Breast epithelium (tissue), 4 donors: ENCODE data around the gene KIRREL2. TPM values are rescaled to one million over a fixed set of nuclear protein-coding genes. Genes with fewer than 3 reads are reported as not detected.

ENCODE experiments used
- DNase-seq, 2 donors: peaks; one replicate each; pipeline ENCODE4 v3.0.0-alpha.2; 2019; ENCODE audit warnings: low spot score in 2 of 2
- H3K27ac ChIP-seq, 2 donors: fragments of 200-600 bp; sonication (generic) in 1 of 2; one replicate each; pipeline ENCODE4 v1.5.1; 2016 to 2019; ENCODE audit warnings: mild to moderate bottlenecking in 1 of 2
- H3K27me3 ChIP-seq, 2 donors: fragments of 200-600 bp; sonication (generic) in 1 of 2; one replicate each; pipeline versions ENCODE4 v1.5.1 to v1.6.0; 2017 to 2019; ENCODE audit warnings: control low read depth in 1 of 2, mild to moderate bottlenecking in 1 of 2
- H3K36me3 ChIP-seq: fragments of 200-600 bp; one replicate; pipeline ENCODE4 v1.5.1; 2019
- H3K4me1 ChIP-seq, 2 donors: fragments of 200-600 bp; sonication (generic); one replicate each; pipeline ENCODE4 v1.5.1; 2016 to 2019; ENCODE audit warnings: control low read depth in 1 of 2
- H3K4me3 ChIP-seq, 3 donors: fragments of 200-600 bp; sonication (generic); 1 replicate in 2 of 3; 2 replicates in 1 of 3; pipeline ENCODE4 v1.5.1; 2016 to 2019; ENCODE audit warnings: mild to moderate bottlenecking in 3 of 3, moderate library complexity in 2 of 3
- H3K9me3 ChIP-seq, 2 donors: fragments of 200-600 bp; sonication (generic) in 1 of 2; one replicate each; pipeline ENCODE4 v1.5.1; 2016 to 2019; ENCODE audit warnings: control low read depth in 1 of 2
- CTCF ChIP-seq, 3 donors: fragments of 450-650 bp; IDR thresholded peaks; one replicate each; pipeline ENCODE4 v1.5.1; 2016 to 2017; ENCODE audit warnings: antibody characterized with exemption in 3 of 3, mild to moderate bottlenecking in 3 of 3, moderate library complexity in 3 of 3
- POLR2A ChIP-seq: fragments of 450-650 bp; IDR thresholded peaks from one replicate; pipeline ENCODE4 v1.6.1; 2016; ENCODE audit warnings: antibody characterized with exemption, mild to moderate bottlenecking, moderate library complexity
- POLR2AphosphoS5 ChIP-seq, 3 donors: sonication (generic); formaldehyde crosslinking; IDR thresholded peaks; one replicate each; pipeline ENCODE4 v1.6.1; 2017; ENCODE audit warnings: antibody characterized with exemption in 3 of 3
- intact Hi-C: fragments of 100-400 bp; cut with DNase I; formaldehyde crosslinking; loops from one replicate; pipeline ENCODE4 v1.15.1; 2023; ENCODE audit warnings: low total_unique reads
- total RNA-seq, 3 donors: library from RNA; depleted of rRNA; stranded (reverse); fragments of >200 nt; gene quantifications; one replicate each; pipeline ENCODE4 v1.1.0, GENCODE V29; 2016

The KIRREL2 gene
- total RNA-seq, 3 donors from 2014 or later: 0.15 to 0.66 TPM; not detected in 1

GRCh38 chr19:35870798-35871197 lies 14.1 kb downstream of the KIRREL2 start:
- Histone ChIP-seq H3K9me3 (no peaks in the 10 kb centered on the region), H3K27me3 (peaks cover 3 to 10% of the 10 kb centered on the region in 2 donors), H3K4me1 (peaks cover 6 to 13% of the 10 kb centered on the region in 2 donors), H3K27ac (no peak overlapping the region), H3K36me3 (no peaks in the 10 kb centered on the region), H3K4me3 (no peak overlapping the region)
- intact Hi-C loops: loop anchor here (10.0 kb wide), 1 partner anchor 1644 kb away; no protein-coding TSS in a partner anchor
- no peak for TF ChIP-seq POLR2A
- TF ChIP-seq POLR2AphosphoS5 (IDR thresholded peaks at IDR 0.05): no peak
- TF ChIP-seq CTCF (IDR thresholded peaks at IDR 0.05): no peak
- DNase-seq: no peak

GRCh38 chr19:35871611-35872010 lies 14.9 kb downstream of the KIRREL2 start:
- peaks cover 3 to 10% of the 10 kb centered on the region in 2 donors for H3K27me3 ChIP-seq
- no peak overlapping the region for H3K4me3 ChIP-seq
- no peaks in the 10 kb centered on the region for H3K9me3 ChIP-seq
- intact Hi-C loops: loop anchor here (10.0 kb wide), 1 partner anchor 1643 kb away; no protein-coding TSS in a partner anchor
- DNase-seq: no peak
- no peaks in the 10 kb centered on the region for H3K36me3 ChIP-seq
- no peak for TF ChIP-seq POLR2AphosphoS5 (IDR thresholded peaks at IDR 0.05)
- TF ChIP-seq CTCF (IDR thresholded peaks at IDR 0.05): no peak
- no peak for TF ChIP-seq POLR2A
- no peak overlapping the region for H3K27ac ChIP-seq
- peaks cover 6 to 13% of the 10 kb centered on the region in 2 donors for H3K4me1 ChIP-seq

GRCh38 chr19:35872180-35872579 lies 15.5 kb downstream of the KIRREL2 start:
- TF ChIP-seq POLR2A (no peak), CTCF (IDR thresholded peaks at IDR 0.05) (no peak), POLR2AphosphoS5 (IDR thresholded peaks at IDR 0.05) (no peak)
- Histone ChIP-seq H3K36me3 (no peaks in the 10 kb centered on the region), H3K27ac (no peak overlapping the region), H3K9me3 (no peaks in the 10 kb centered on the region), H3K4me1 (peaks cover 6 to 13% of the 10 kb centered on the region in 2 donors), H3K4me3 (no peak overlapping the region), H3K27me3 (peaks cover 3 to 10% of the 10 kb centered on the region in 2 donors)
- intact Hi-C loops: loop anchor here (10.0 kb wide), 1 partner anchor 1643 kb away; no protein-coding TSS in a partner anchor
- DNase-seq: no peak

GRCh38 chr19:35874392-35874930 lies 17.8 kb downstream of the KIRREL2 start:
- no peaks in the 10 kb centered on the region for H3K36me3 ChIP-seq
- no peaks in the 10 kb centered on the region for H3K9me3 ChIP-seq
- H3K4me1 ChIP-seq: peaks cover 4 to 6% of the 10 kb centered on the region in 2 donors
- TF ChIP-seq POLR2A (no peak), POLR2AphosphoS5 (IDR thresholded peaks at IDR 0.05) (no peak), CTCF (IDR thresholded peaks at IDR 0.05) (no peak)
- no peak for DNase-seq
- H3K27me3 ChIP-seq: peaks cover 0 to 10% of the 10 kb centered on the region in 2 donors
- no peak overlapping the region for H3K27ac ChIP-seq
- intact Hi-C loops: loop anchor here (10.0 kb wide), 1 partner anchor 1640 kb away; no protein-coding TSS in a partner anchor
- no peak overlapping the region for H3K4me3 ChIP-seq

GRCh38 chr19:35879068-35879467 lies 22.4 kb downstream of the KIRREL2 start:
- no peaks in the 10 kb centered on the region for H3K27me3 ChIP-seq
- intact Hi-C loops: loop anchor here (10.0 kb wide), 1 partner anchor 1636 kb away; no protein-coding TSS in a partner anchor
- no peaks in the 10 kb centered on the region for H3K9me3 ChIP-seq
- DNase-seq: no peak
- H3K36me3 ChIP-seq: no peaks in the 10 kb centered on the region
- no peak overlapping the region for H3K4me3 ChIP-seq
- H3K27ac ChIP-seq: no peak overlapping the region
- H3K4me1 ChIP-seq: no peaks in the 10 kb centered on the region
- TF ChIP-seq CTCF (IDR thresholded peaks at IDR 0.05): no peak
- TF ChIP-seq POLR2A: no peak
- TF ChIP-seq POLR2AphosphoS5 (IDR thresholded peaks at IDR 0.05): no peak
